ENCODE results near the gene NDUFS2.
"Not testable (repeated sequence)": the region's sequence is repeated elsewhere in the genome, so short reads cannot be mapped to it uniquely, and the experiment has no call there.

The NDUFS2 gene

GRCh38 chr1:161222175-161223019, 20.2 kb downstream of the NDUFS2 start:
- no peak for DNase-seq

GRCh38 chr1:161223805-161224694, 21.9 kb downstream of the NDUFS2 start:
- no peak for DNase-seq

DNA sequence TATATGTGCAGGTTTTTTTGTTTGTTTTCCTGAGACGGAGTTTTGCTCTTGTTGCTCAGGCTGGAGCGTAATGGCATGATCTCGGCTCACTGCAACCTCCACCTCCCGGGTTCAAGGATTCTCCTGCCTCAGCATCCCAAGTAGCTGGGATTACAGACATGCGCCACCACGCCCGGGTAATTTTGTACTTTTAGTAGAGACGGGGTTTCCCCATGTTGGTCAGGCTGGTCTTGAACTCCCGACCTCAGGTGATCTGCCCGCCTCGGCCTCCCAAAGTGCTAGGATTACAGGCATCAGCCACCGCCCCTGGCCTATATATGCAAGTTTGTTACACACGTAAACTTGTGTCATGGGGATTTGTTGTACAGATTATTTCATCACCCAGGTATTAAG, 22.5 kb downstream of the NDUFS2 start:
- DNase-seq, result not testable (repeated sequence)

GRCh38 chr1:161225178-161225533, 23.0 kb downstream of the NDUFS2 start:
- DNase-seq, result no peak

GRCh38 chr1:161225534-161226319, 23.6 kb downstream of the NDUFS2 start, which contains the start of gene TOMM40L:
Gene TOMM40L (plus strand): TSS chr1:161226060. CDS start chr1:161226490, 430 bp downstream.
- DNase-seq, result peak; percentile 97

- DNase-seq, result no peak
Observed at GRCh38 chr1:161226320-161226711, 24.1 kb downstream of the NDUFS2 start.

- no peak for DNase-seq
Observed at GRCh38 chr1:161226759-161227158, 24.6 kb downstream of the NDUFS2 start.

GRCh38 chr1:161227196-161227871, 25.2 kb downstream of the NDUFS2 start:
- peak; percentile 88 for DNase-seq

DNA sequence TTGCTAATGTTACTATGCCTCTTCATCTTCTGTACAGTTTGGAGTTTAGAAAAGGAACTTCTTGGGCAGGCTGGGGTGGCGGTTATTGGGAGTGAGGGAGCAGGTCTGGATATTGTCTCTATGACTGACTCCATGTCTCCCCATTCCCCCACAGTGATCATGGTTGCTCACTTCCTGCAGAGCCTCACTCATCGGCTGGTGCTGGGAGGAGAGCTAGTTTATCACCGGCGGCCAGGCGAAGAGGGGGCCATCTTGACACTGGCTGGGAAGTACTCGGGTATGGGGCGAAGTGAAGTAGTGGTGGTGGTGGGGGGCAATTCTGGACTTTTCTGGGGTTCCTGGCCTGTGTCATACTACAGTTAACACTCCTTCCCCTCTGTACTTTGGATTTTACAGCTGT, 25.9 kb downstream of the NDUFS2 start:
- DNase-seq, result no peak

GRCh38 chr1:161229896-161230295, 27.7 kb downstream of the NDUFS2 start:
- DNase-seq, result no peak

GRCh38 chr1:161230762-161231161, 28.6 kb downstream of the NDUFS2 start:
- no peak for DNase-seq

DNA sequence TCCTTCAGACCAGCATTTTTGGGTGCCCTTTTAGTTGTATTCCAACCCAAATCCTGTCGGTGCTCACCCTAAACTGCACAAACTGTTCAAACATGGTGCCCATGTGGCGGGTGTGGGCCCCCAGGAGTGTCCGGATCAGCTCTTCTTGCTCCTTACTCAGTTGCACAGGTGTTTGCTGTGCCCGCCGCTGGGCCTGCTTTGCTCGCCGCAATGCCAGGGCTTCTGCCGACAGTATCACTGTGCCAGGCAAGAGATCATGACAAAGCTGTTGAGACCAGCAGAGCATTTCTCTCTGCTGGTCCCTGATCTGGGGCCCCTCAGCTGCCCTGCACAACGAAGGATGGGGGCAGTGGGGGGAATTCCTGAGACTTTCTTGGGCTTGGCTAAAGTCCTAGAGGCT, 30.9 kb downstream of the NDUFS2 start:
- no peak for DNase-seq

- no peak for DNase-seq
Observed at GRCh38 chr1:161235957-161236775, 34.0 kb downstream of the NDUFS2 start.

GRCh38 chr1:161238039-161238473, 35.9 kb downstream of the NDUFS2 start, which contains the start of gene NR1I3:
Gene NR1I3 (minus strand): TSS chr1:161238203. CDS start chr1:161236565, 1,638 bp downstream.
- DNase-seq, result no peak

GRCh38 chr1:161241682-161242081, 39.5 kb downstream of the NDUFS2 start:
- no peak for DNase-seq

- DNase-seq, result no peak
Observed at GRCh38 chr1:161242313-161242712, 40.1 kb downstream of the NDUFS2 start.

DNA sequence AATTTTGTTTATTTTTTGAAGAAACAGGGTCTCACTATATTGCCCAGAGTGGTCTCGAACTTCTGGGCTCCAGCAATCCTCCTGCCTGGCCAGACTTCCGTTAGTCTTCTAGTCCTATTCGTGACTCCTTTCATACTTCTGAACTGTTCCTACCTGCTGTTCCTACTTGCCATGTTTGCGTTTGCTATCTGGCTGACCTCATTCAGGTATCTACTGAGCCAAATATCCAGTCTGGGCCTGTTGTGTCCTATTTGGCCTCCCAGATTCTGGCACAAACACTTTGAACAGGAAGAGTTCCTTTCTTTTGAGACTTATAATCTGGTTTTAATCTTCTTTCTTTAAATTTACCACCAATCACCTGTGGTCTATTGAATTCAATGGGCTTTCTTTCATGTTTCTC, 42.7 kb downstream of the NDUFS2 start:
- DNase-seq, result no peak

- DNase-seq, result not testable (repeated sequence)
Observed at GRCh38 chr1:161250100-161250499, 47.9 kb downstream of the NDUFS2 start.

DNA sequence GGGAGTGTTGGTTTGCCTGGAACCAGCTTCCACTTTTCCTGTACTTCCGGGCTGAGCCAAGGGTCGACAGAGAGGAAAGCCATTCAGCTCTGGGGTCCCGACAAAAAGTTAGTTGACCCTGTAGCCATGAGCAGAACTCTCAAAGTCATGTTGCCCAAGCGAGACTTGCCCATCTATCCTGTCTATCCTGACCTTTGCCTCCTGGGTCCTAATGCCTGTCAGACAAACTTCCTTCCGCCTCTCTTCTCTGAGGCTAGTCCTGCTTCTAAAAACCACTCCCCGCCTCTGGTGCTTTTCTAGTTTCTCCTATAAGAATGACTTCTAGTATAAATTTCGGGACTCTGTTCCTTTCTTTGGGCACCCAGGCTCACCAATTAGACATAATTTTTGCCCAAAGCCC, 48.7 kb downstream of the NDUFS2 start:
- DNase-seq, result no peak

DNA sequence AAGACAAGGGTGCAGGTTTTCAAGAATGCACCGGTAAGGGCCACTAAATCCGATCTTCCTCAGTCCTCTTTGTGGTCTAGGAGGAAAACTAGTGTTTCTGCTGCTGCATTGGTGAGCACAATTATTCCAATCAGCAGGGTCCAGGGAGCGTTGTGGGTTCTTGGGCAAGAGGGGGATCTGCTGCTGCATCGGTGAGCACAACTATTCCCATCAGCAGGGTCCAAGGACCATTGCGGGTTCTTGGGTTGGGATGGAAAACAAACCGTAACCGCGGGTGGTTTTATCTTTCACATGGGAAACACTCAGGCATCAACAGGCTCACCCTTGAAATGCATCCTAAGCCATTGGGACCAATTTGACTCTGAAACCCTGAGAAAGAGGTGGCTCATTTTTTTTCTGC, 49.4 kb downstream of the NDUFS2 start:
- no peak for DNase-seq

DNA sequence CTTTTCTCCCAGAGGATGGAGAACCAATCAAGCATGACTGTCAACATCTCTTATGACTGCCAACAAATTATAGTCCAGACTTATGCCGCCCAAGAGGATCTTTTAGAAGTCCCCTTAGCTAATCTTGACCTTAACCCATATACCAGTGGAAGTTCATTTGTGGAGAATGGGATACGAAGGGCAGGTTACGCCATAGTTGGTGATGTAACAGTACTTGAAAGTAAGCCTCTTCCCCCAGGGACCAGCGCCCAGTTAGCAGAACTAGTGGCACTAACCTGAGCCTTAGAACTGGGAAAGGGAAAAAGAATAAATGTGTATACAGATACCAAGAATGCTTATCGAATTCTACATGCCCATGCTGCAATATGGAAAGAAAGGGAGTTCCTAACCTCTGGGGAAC, 53.1 kb downstream of the NDUFS2 start:
- not testable (repeated sequence) for DNase-seq
